ENCODE results near the gene UGT8.

The UGT8 gene

GRCh38 chr4:114694770-114695169 is 96.2 kb downstream of the UGT8 start:
- Histone ChIP-seq H3K4me3 (ENCODE audit: low read depth in 1 of 2, low read length in 2 of 2) (no peak overlapping the region), H3K36me3 (ENCODE audit: control insufficient read depth in 1 of 2, insufficient read depth in 2 of 2, low read length in 2 of 2) (no peaks in the 10 kb centered on the region), H3K27ac (ENCODE audit: low read length) (no peak overlapping the region), H3K27me3 (ENCODE audit: low read depth, low read length) (no peaks in the 10 kb centered on the region), H3K9me3 (ENCODE audit: control insufficient read depth in 1 of 2, low read length in 2 of 2) (no peaks in the 10 kb centered on the region), H3K4me1 (ENCODE audit: control insufficient read depth in 1 of 2, insufficient read depth in 2 of 2, low read length in 2 of 2) (no peaks in the 10 kb centered on the region)

- Histone ChIP-seq H3K4me3 (ENCODE audit: low read depth in 1 of 2, low read length in 2 of 2) (no peak overlapping the region), H3K27me3 (ENCODE audit: low read depth, low read length) (no peaks in the 10 kb centered on the region), H3K36me3 (ENCODE audit: control insufficient read depth in 1 of 2, insufficient read depth in 2 of 2, low read length in 2 of 2) (no peaks in the 10 kb centered on the region), H3K27ac (ENCODE audit: low read length) (no peak overlapping the region), H3K9me3 (ENCODE audit: control insufficient read depth in 1 of 2, low read length in 2 of 2) (no peaks in the 10 kb centered on the region), H3K4me1 (ENCODE audit: control insufficient read depth in 1 of 2, insufficient read depth in 2 of 2, low read length in 2 of 2) (no peaks in the 10 kb centered on the region)
Measured at GRCh38 chr4:114698231-114698630, 99.6 kb downstream of the UGT8 start.

- Histone ChIP-seq H3K27ac (ENCODE audit: low read length) (no peak overlapping the region), H3K36me3 (ENCODE audit: control insufficient read depth in 1 of 2, insufficient read depth in 2 of 2, low read length in 2 of 2) (no peaks in the 10 kb centered on the region), H3K9me3 (ENCODE audit: control insufficient read depth in 1 of 2, low read length in 2 of 2) (no peaks in the 10 kb centered on the region), H3K27me3 (ENCODE audit: low read depth, low read length) (no peaks in the 10 kb centered on the region), H3K4me1 (ENCODE audit: control insufficient read depth in 1 of 2, insufficient read depth in 2 of 2, low read length in 2 of 2) (no peaks in the 10 kb centered on the region), H3K4me3 (ENCODE audit: low read depth in 1 of 2, low read length in 2 of 2) (no peak overlapping the region)
Measured at GRCh38 chr4:114701491-114701890, 102.9 kb downstream of the UGT8 start.

- no peak overlapping the region for H3K4me3 ChIP-seq (ENCODE audit: low read depth in 1 of 2, low read length in 2 of 2)
- H3K27me3 ChIP-seq (ENCODE audit: low read depth, low read length), result no peaks in the 10 kb centered on the region
- H3K27ac ChIP-seq (ENCODE audit: low read length), result no peak overlapping the region
- no peaks in the 10 kb centered on the region for H3K9me3 ChIP-seq (ENCODE audit: control insufficient read depth in 1 of 2, low read length in 2 of 2)
- H3K36me3 ChIP-seq (ENCODE audit: control insufficient read depth in 1 of 2, insufficient read depth in 2 of 2, low read length in 2 of 2), result no peaks in the 10 kb centered on the region
- no peaks in the 10 kb centered on the region for H3K4me1 ChIP-seq (ENCODE audit: control insufficient read depth in 1 of 2, insufficient read depth in 2 of 2, low read length in 2 of 2)
Measured at GRCh38 chr4:114717432-114717831, 118.8 kb downstream of the UGT8 start.

- no peaks in the 10 kb centered on the region for H3K27me3 ChIP-seq (ENCODE audit: low read depth, low read length)
- H3K36me3 ChIP-seq (ENCODE audit: control insufficient read depth in 1 of 2, insufficient read depth in 2 of 2, low read length in 2 of 2), result no peaks in the 10 kb centered on the region
- H3K4me1 ChIP-seq (ENCODE audit: control insufficient read depth in 1 of 2, insufficient read depth in 2 of 2, low read length in 2 of 2), result no peaks in the 10 kb centered on the region
- H3K4me3 ChIP-seq (ENCODE audit: low read depth in 1 of 2, low read length in 2 of 2), result no peak overlapping the region
- H3K27ac ChIP-seq (ENCODE audit: low read length), result no peak overlapping the region
- no peaks in the 10 kb centered on the region for H3K9me3 ChIP-seq (ENCODE audit: control insufficient read depth in 1 of 2, low read length in 2 of 2)
Measured at GRCh38 chr4:114725066-114725465, 126.5 kb downstream of the UGT8 start.

- no peak overlapping the region for H3K27ac ChIP-seq (ENCODE audit: low read length)
- no peaks in the 10 kb centered on the region for H3K9me3 ChIP-seq (ENCODE audit: control insufficient read depth in 1 of 2, low read length in 2 of 2)
- no peaks in the 10 kb centered on the region for H3K4me1 ChIP-seq (ENCODE audit: control insufficient read depth in 1 of 2, insufficient read depth in 2 of 2, low read length in 2 of 2)
- no peak overlapping the region for H3K4me3 ChIP-seq (ENCODE audit: low read depth in 1 of 2, low read length in 2 of 2)
- no peaks in the 10 kb centered on the region for H3K27me3 ChIP-seq (ENCODE audit: low read depth, low read length)
- no peaks in the 10 kb centered on the region for H3K36me3 ChIP-seq (ENCODE audit: control insufficient read depth in 1 of 2, insufficient read depth in 2 of 2, low read length in 2 of 2)
Measured at GRCh38 chr4:114727461-114727860, 128.9 kb downstream of the UGT8 start.
